HepG2 (cell line): Measurements from ENCODE around the gene MT1F. TPM values are rescaled to one million over a fixed set of nuclear protein-coding genes. Genes with fewer than 3 reads are reported as not detected.

ENCODE experiments used
- ATAC-seq: fragments of 200-7000 bp; cut with Tn5 transposase; 3 replicates; pipeline ENCODE4 v1.9.1; 2020; ENCODE audit warnings: mild to moderate bottlenecking, moderate library complexity
- BruUV-seq: library from RNA; stranded (reverse); fragments of 400-500 nt; replicated peaks from 2 replicates; lab custom pipeline; 2021; lab: Mats Ljungman, UMichigan
- CTCF ChIA-PET: fragments of 300-600 bp; formaldehyde crosslinking; extraction: SDS; loops from one replicate; lab custom pipeline; 2021; ENCODE audit warnings: low total read pairs, inconsistent platforms, low intra/inter-chr PET ratio; lab: Yijun Ruan, JAX
- POLR2A ChIA-PET: fragments of 350-600 bp; sonication (Branson Sonifier 250); formaldehyde crosslinking; loops from one replicate; lab custom pipeline; 2020; ENCODE audit warnings: antibody characterized with exemption, inconsistent platforms; lab: Yijun Ruan, JAX
- DNase-seq: peaks from one replicate; pipeline ENCODE4 v3.0.0-alpha.2; 2015; ENCODE audit warnings: low spot score
- FAIRE-seq: peaks from 3 replicates; lab custom pipeline; 2011; peaks lifted over from hg19 to GRCh38; lab: Jason Lieb, UNC
- H2AFZ ChIP-seq: one replicate; pipeline ENCODE4 v1.6.1; 2011; ENCODE audit warnings: low read length, inconsistent platforms
- H3K27ac ChIP-seq: fragments of 300-600 bp; 3 replicates; pipeline ENCODE4 v1.8.0; 2011; ENCODE audit warnings: mixed run types, mild to moderate bottlenecking, mixed read lengths, low read length, inconsistent platforms; ENCODE audit not compliant: insufficient read depth; ENCODE audit errors: extremely low read length
- H3K27me3 ChIP-seq, 2 experiments: fragments of 200-600 bp in 1 of 2; 2 replicates in 1 of 2; 3 replicates in 1 of 2; pipeline versions ENCODE4 v1.6.0 to v1.8.0; 2011; ENCODE audit warnings: low read length in 2 of 2, mild to moderate bottlenecking in 2 of 2, moderate library complexity in 2 of 2, inconsistent platforms in 1 of 2; ENCODE audit not compliant: insufficient read depth in 2 of 2, control insufficient read depth in 1 of 2
- H3K36me3 ChIP-seq, 2 experiments: fragments of 200-600 bp in 1 of 2; replicated peaks in 1 of 2; 2 replicates in 1 of 2; 3 replicates in 1 of 2; pipeline versions ENCODE4 v1.5.1 to v1.8.0; 2011; ENCODE audit warnings: low read length in 2 of 2, inconsistent platforms in 1 of 2; ENCODE audit not compliant: insufficient read depth in 2 of 2, control insufficient read depth in 1 of 2
- H3K4me1 ChIP-seq: 2 replicates; pipeline ENCODE4 v1.5.1; 2012; ENCODE audit warnings: low read length, inconsistent platforms; ENCODE audit not compliant: insufficient read depth
- H3K4me2 ChIP-seq: 2 replicates; pipeline ENCODE4 v1.6.0; 2011; ENCODE audit warnings: low read depth, low read length, inconsistent platforms
- H3K4me3 ChIP-seq, 3 experiments: fragments of 200-600 bp in 1 of 3; sonication (generic), shearing (Covaris generic) in 1 of 3; replicated peaks in 1 of 3; 2 replicates each; pipeline ENCODE4 v1.5.1; 2011 to 2016; ENCODE audit warnings: low read length in 3 of 3, inconsistent platforms in 2 of 3, low read depth in 2 of 3, mild to moderate bottlenecking in 2 of 3, control low read depth in 1 of 3, mixed read lengths in 1 of 3; ENCODE audit not compliant: insufficient read depth in 1 of 3
- H3K79me2 ChIP-seq: one replicate; pipeline ENCODE4 v1.6.1; 2011; ENCODE audit warnings: low read length, inconsistent platforms; ENCODE audit not compliant: insufficient read depth
- H3K9ac ChIP-seq: 2 replicates; pipeline ENCODE4 v1.6.0; 2011; ENCODE audit warnings: mild to moderate bottlenecking, low read depth, low read length, inconsistent platforms; ENCODE audit not compliant: insufficient read depth
- H3K9me3 ChIP-seq: 2 replicates; pipeline ENCODE4 v1.5.1; 2012; ENCODE audit warnings: mild to moderate bottlenecking, low read length
- H4K20me1 ChIP-seq: 2 replicates; pipeline ENCODE4 v1.6.0; 2011; ENCODE audit warnings: inconsistent platforms, mild to moderate bottlenecking, low read length, moderate library complexity; ENCODE audit not compliant: insufficient read depth
- CBX5 ChIP-seq: sonication (generic); formaldehyde crosslinking; IDR thresholded peaks from 2 replicates; pipeline ENCODE4 v1.4.0; 2020; ENCODE audit warnings: missing genetic modification reagents, borderline replicate concordance
- CCDC6 ChIP-seq: sonication (generic); formaldehyde crosslinking; IDR thresholded peaks from 2 replicates; pipeline ENCODE4 v1.8.1; 2022; ENCODE audit warnings: mild to moderate bottlenecking, missing genetic modification reagents, moderate library complexity
- CEBPB ChIP-seq: IDR thresholded peaks from 2 replicates; pipeline ENCODE4 v1.6.1; 2011; ENCODE audit warnings: low read depth, low read length, improper control_type of control experiment, borderline replicate concordance
- HNF4A ChIP-seq: sonication (generic); formaldehyde crosslinking; IDR thresholded peaks from 2 replicates; pipeline ENCODE4 v1.4.0; 2020; ENCODE audit warnings: missing genetic modification reagents
- KDM5B ChIP-seq: sonication (generic); formaldehyde crosslinking; IDR thresholded peaks from 2 replicates; pipeline ENCODE4 v1.4.0; 2020; ENCODE audit warnings: missing genetic modification reagents, mild to moderate bottlenecking, borderline replicate concordance
- PRDM15 ChIP-seq: sonication (generic); formaldehyde crosslinking; IDR thresholded peaks from 2 replicates; pipeline ENCODE4 v1.4.0; 2020; ENCODE audit warnings: missing genetic modification reagents
- STAT6 ChIP-seq: sonication (generic); formaldehyde crosslinking; IDR thresholded peaks from 2 replicates; pipeline ENCODE4 v1.4.0; 2020; ENCODE audit warnings: missing genetic modification reagents, mild to moderate bottlenecking, borderline replicate concordance
- ZNF256 ChIP-seq: sonication (generic); formaldehyde crosslinking; conservative IDR thresholded peaks from 2 replicates; pipeline ENCODE4 v1.4.0; 2020; ENCODE audit warnings: missing genetic modification reagents
- ZNF343 ChIP-seq: sonication (generic); formaldehyde crosslinking; IDR thresholded peaks from 2 replicates; pipeline ENCODE4 v1.4.0; 2020; ENCODE audit warnings: mild to moderate bottlenecking, missing genetic modification reagents
- ZNF556 ChIP-seq: sonication (generic); formaldehyde crosslinking; IDR thresholded peaks from 2 replicates; pipeline ENCODE4 v1.4.0; 2020; ENCODE audit warnings: mild to moderate bottlenecking, missing genetic modification reagents, borderline replicate concordance
- WGBS: methylation state at CpG from one replicate; pipeline ENCODE4 v1.1.6; 2017; ENCODE audit warnings: low lambda C conversion rate; 5-methylcytosine and 5-hydroxymethylcytosine counted together
- in situ Hi-C: cut with HindIII; loops from 2 replicates; pipeline ENCODE4 v1.10.0; 2017; ENCODE audit warnings: low pct_unique_long_range_greater_than_20kb; ENCODE audit not compliant: extremely low pct_ligation_motif_present
- intact Hi-C: fragments of 100-400 bp; cut with micrococcal nuclease; formaldehyde crosslinking; loops from one replicate; pipeline ENCODE4 v1.10.0; 2022; ENCODE audit not compliant: unreplicated experiment
- polyA plus RNA-seq, 8 experiments: library from polyadenylated mRNA; depleted of rRNA in 3 of 8; stranded (reverse) in 7 of 8; unstranded in 1 of 8; fragments of >200 nt; fragmentation: Illumina TruSeq in 4 of 8; extraction: Trizol in 4 of 8; gene quantifications; 2 replicates each; pipeline versions ENCODE4 v1.2.1 to v1.2.3, GENCODE V29; 2011 to 2016; ENCODE audit warnings: low read depth in 4 of 8, missing spikeins in 1 of 8, mixed read lengths in 1 of 8; ENCODE audit not compliant: insufficient read depth in 1 of 8
- total RNA-seq, 5 experiments: library from RNA; depleted of rRNA; stranded (reverse); fragments of >200 nt; fragmentation: Illumina TruSeq; extraction: Trizol; gene quantifications; 2 replicates each; pipeline ENCODE4 v1.2.3, GENCODE V29; 2016; ENCODE audit warnings: low read depth in 1 of 5

Gene MT1F
- total and polyA plus RNA-seq, 2 of the 13 experiments (the other 11 are each of a cell fraction or from before 2014, with no cell fraction given) = 1.9 to 169 TPM

GRCh38 chr16:56615353-56615752 is 42.4 kb upstream of the MT1F start (continued):
- TF ChIP-seq STAT6 (CRISPR knock-in tag) (no peak), CCDC6 (CRISPR knock-in tag) (no peak), ZNF556 (CRISPR knock-in tag) (no peak), HNF4A (no peak), ZNF256 (CRISPR knock-in tag) (no peak), CBX5 (no peak), ZNF343 (CRISPR knock-in tag) (no peak)

- POLR2A ChIA-PET = no interaction called here
- BruUV-seq = no TSS peak
- ATAC-seq = no peak
Observed at GRCh38 chr16:56616608-56617211, 41.0 kb upstream of the MT1F start.

More at GRCh38 chr16:56616608-56617211, 41.0 kb upstream of the MT1F start:
- Histone ChIP-seq H3K9ac (no peak overlapping the region), H3K27me3 (peaks cover 11 to 37% of the 10 kb centered on the region in 2 experiments; a peak in 4 of 5 replicates), H3K79me2 (no peaks in the 10 kb centered on the region), H3K9me3 (no peaks in the 10 kb centered on the region), H3K4me3 (no peak overlapping the region), H3K36me3 (no peaks in the 10 kb centered on the region), H2AFZ (no peak overlapping the region), H3K27ac (no peak overlapping the region), H3K4me2 (no peak overlapping the region), H4K20me1 (no peaks in the 10 kb centered on the region), H3K4me1 (peaks cover 18% of the 10 kb centered on the region)
- peak; percentile 59 for TF ChIP-seq PRDM15 (CRISPR knock-in tag)
- no peak for TF ChIP-seq KDM5B
- TF ChIP-seq CEBPB = 0 out of 2 replicates have a peak, but pooled peaks have one; percentile 12
- DNase-seq (no peak), FAIRE-seq (no peak)
- WGBS = 72% methylated on average over 23 of the region's 23 CpGs
- CTCF ChIA-PET = no interaction called here
- intact Hi-C loops (no loop called here), in situ Hi-C loops (no loop called here)
